GM12878 (cell line): ENCODE data around the gene ABCA4. TPM values are rescaled to one million over a fixed set of nuclear protein-coding genes. Genes with fewer than 3 reads are reported as not detected.

Experiments used
- ATAC-seq: fragments of 200-7000 bp; cut with Tn5 transposase; 3 replicates; pipeline ENCODE4 v1.9.1; 2020; ENCODE audit warnings: mild to moderate bottlenecking, moderate library complexity
- BruUV-seq: library from RNA; stranded (reverse); fragments of 400-500 nt; replicated peaks from 2 replicates; lab custom pipeline; 2021; lab: Mats Ljungman, UMichigan
- CTCF ChIA-PET: fragments of 300-600 bp; sonication (Branson Sonifier 250); formaldehyde crosslinking; extraction: SDS; loops from one replicate; lab custom pipeline; 2021; ENCODE audit warnings: inconsistent platforms; lab: Yijun Ruan, JAX
- POLR2A ChIA-PET: fragments of 350-600 bp; formaldehyde crosslinking; extraction: SDS; loops from one replicate; lab custom pipeline; 2021; ENCODE audit warnings: inconsistent platforms; lab: Charles Lee
- RAD21 ChIA-PET: fragments of 300-600 bp; sonication (Branson Sonifier 250); formaldehyde crosslinking; loops from one replicate; lab custom pipeline; 2023; ENCODE audit warnings: antibody characterized with exemption; ENCODE audit not compliant: unreplicated experiment; lab: Charles Lee
- SMC1A ChIA-PET: fragments of 300-600 bp; sonication (Branson Sonifier 250); formaldehyde crosslinking; loops from one replicate; lab custom pipeline; 2023; ENCODE audit not compliant: unreplicated experiment, uncharacterized antibody; lab: Charles Lee
- DNase-seq: peaks from one replicate; pipeline ENCODE4 v3.0.0-alpha.2; 2011; ENCODE audit warnings: low read depth, low spot score
- FAIRE-seq: peaks from 3 replicates; lab custom pipeline; 2011; peaks lifted over from hg19 to GRCh38; lab: Jason Lieb, UNC
- H2AFZ ChIP-seq: 2 replicates; pipeline ENCODE4 v1.6.0; 2011; ENCODE audit warnings: low read depth, low read length, control low read depth; ENCODE audit not compliant: control insufficient read depth
- H3K27ac ChIP-seq: 2 replicates; pipeline ENCODE4 v1.5.1; 2011; ENCODE audit warnings: control low read depth; ENCODE audit not compliant: control insufficient read depth, insufficient read depth
- H3K27me3 ChIP-seq, 2 experiments: replicated peaks in 1 of 2; 2 replicates each; pipeline versions ENCODE4 v1.6.0 to v1.6.1; 2011; ENCODE audit warnings: low read length in 1 of 2; ENCODE audit not compliant: control insufficient read depth in 2 of 2, insufficient read depth in 2 of 2
- H3K36me3 ChIP-seq, 2 experiments: 2 replicates each; pipeline ENCODE4 v1.5.1; 2011; ENCODE audit warnings: low read length in 1 of 2; ENCODE audit not compliant: control insufficient read depth in 2 of 2, insufficient read depth in 2 of 2
- H3K4me1 ChIP-seq: 2 replicates; pipeline ENCODE4 v1.6.1; 2011; ENCODE audit warnings: mild to moderate bottlenecking, low read length, moderate library complexity, mixed read lengths; ENCODE audit not compliant: control insufficient read depth, insufficient read depth
- H3K4me2 ChIP-seq: 2 replicates; pipeline ENCODE4 v1.6.0; 2011; ENCODE audit warnings: control low read depth; ENCODE audit not compliant: control insufficient read depth, insufficient read depth
- H3K4me3 ChIP-seq: fragments of 200-600 bp; sonication (generic); 2 replicates; pipeline ENCODE4 v1.5.1; 2016
- H3K79me2 ChIP-seq: 2 replicates; pipeline ENCODE4 v1.6.0; 2011; ENCODE audit warnings: low read length; ENCODE audit not compliant: control insufficient read depth, insufficient read depth
- H3K9ac ChIP-seq: 2 replicates; pipeline ENCODE4 v1.8.0; 2011; ENCODE audit warnings: low read length, control low read depth, mixed read lengths; ENCODE audit not compliant: control insufficient read depth, insufficient read depth
- H3K9me3 ChIP-seq: replicated peaks from 3 replicates; pipeline ENCODE4 v1.5.1; 2011; ENCODE audit warnings: mild to moderate bottlenecking, low read length; ENCODE audit not compliant: control insufficient read depth, insufficient read depth
- H4K20me1 ChIP-seq: 2 replicates; pipeline ENCODE4 v1.6.0; 2011; ENCODE audit not compliant: control insufficient read depth, insufficient read depth
- POLR2AphosphoS5 ChIP-seq: IDR thresholded peaks from 2 replicates; pipeline ENCODE4 v1.6.1; 2011; ENCODE audit warnings: mild to moderate bottlenecking, low read length, inconsistent platforms
- RB1 ChIP-seq: fragments of 450-650 bp; formaldehyde crosslinking; IDR thresholded peaks from 2 replicates; pipeline ENCODE4 v1.6.1; 2017; ENCODE audit warnings: mild to moderate bottlenecking, borderline replicate concordance
- TCF3 ChIP-seq: IDR thresholded peaks from 2 replicates; pipeline ENCODE4 v1.6.1; 2012; ENCODE audit warnings: low read depth, mild to moderate bottlenecking, low read length, borderline replicate concordance; ENCODE audit not compliant: insufficient read depth
- WGBS: methylation state at CpG from one replicate; pipeline ENCODE4 v1.1.6; 2016; ENCODE audit warnings: low lambda C conversion rate; ENCODE audit not compliant: insufficient replicate concordance, insufficient coverage; ENCODE audit errors: missing lambda C conversion rate; 5-methylcytosine and 5-hydroxymethylcytosine counted together
- in situ Hi-C: fragments of 300-500 bp; cut with MboI; formaldehyde crosslinking; loops from 9 replicates; pipeline ENCODE4 v1.14.3; 2018; ENCODE audit warnings: mixed read lengths
- intact Hi-C: fragments of 100-400 bp; cut with micrococcal nuclease; formaldehyde crosslinking; loops from one replicate; pipeline ENCODE4 v1.14.2; 2022; ENCODE audit not compliant: unreplicated experiment
- polyA plus RNA-seq, 11 experiments: library from polyadenylated mRNA; depleted of rRNA in 4 of 11; unstranded in 6 of 11; stranded (reverse) in 5 of 11; fragments of >200 nt; fragmentation: Nextera tagmentation in 4 of 11; fragmentation: Illumina TruSeq in 1 of 11; extraction: Ambion mirVana in 4 of 11; extraction: Trizol in 1 of 11; gene quantifications; 1 replicate in 1 of 11; 2 replicates in 10 of 11; pipeline versions ENCODE4 v1.2.1 to v1.2.3, GENCODE V29; 2011 to 2016; ENCODE audit warnings: inconsistent platforms in 2 of 11, missing spikeins in 2 of 11, low read depth in 1 of 11
- total RNA-seq, 4 experiments: library from RNA; depleted of rRNA in 3 of 4; stranded (reverse); fragments of >200 nt in 3 of 4; fragmentation: Illumina TruSeq in 1 of 4; extraction: Trizol in 1 of 4; gene quantifications; 2 replicates each; pipeline versions ENCODE4 v1.2.1 to v1.2.3, GENCODE V29; 2013 to 2021
- TF ChIP-seq, protein P1 (sequence below): fragments of 150-350 bp; IDR thresholded peaks from 2 replicates; pipeline ENCODE4 v1.6.1; 2016; ENCODE audit warnings: low read depth, low read length

The ABCA4 gene
- total and polyA plus RNA-seq, 10 of the 15 experiments (the other 5 are each of a cell fraction or from before 2014, with no cell fraction given), result 0.03 to 0.28 (median 0.11) TPM; not detected in 3

DNA sequence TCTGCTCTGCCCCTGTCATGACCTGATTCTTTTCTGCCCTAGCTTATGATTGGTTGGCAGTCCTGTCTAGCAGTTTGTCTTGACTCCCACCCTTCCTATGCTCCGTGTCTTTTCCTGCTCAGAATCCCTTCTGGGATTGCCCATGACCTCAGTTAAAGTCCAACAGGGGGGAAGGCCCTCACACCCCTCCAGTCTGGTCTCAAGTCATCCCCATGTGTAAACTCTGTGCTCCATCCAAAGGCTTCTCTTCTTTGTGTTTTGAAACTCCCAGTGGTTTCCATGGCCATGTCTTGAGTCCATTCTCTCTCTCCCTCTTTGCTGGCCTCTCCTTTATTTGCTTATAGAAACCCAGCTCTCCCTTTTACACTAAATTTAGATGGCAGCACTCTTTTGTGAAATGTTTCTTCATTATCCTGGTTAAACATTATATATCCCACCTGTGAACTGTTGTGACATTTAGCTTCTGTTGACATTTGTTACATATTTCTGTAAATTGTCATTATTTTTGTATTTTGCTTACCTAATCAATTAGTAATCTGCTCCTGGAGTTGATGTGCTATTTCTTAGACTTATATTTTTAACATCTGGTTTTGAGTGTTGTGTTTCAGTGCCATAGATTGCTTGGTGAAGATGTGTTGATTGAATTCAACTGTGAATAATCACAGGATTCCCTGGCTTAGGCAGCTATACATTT, 162.8 kb downstream of the ABCA4 start:
- WGBS, result 0% methylated on average over 1 of the region's 1 CpG
- no peak overlapping the region for H3K27ac ChIP-seq
- H4K20me1 ChIP-seq, result no peaks in the 10 kb centered on the region
- intact Hi-C loops, result no loop called here
- H2AFZ ChIP-seq, result no peak overlapping the region
- no peaks in the 10 kb centered on the region for H3K4me1 ChIP-seq
- RAD21 ChIA-PET, result no interaction called here
- BruUV-seq, result no TSS peak
- no peak overlapping the region for H3K4me3 ChIP-seq
- H3K4me2 ChIP-seq, result no peak overlapping the region
- POLR2A ChIA-PET, result interaction anchor here (0.7 kb wide), 1 partner anchor 22 kb away, joined by 5 read pairs; no protein-coding TSS in a partner anchor
- no peak for DNase-seq
- TF ChIP-seq POLR2AphosphoS5, result no peak
- TF ChIP-seq RB1, result no peak
- TF ChIP-seq, protein P1, sequence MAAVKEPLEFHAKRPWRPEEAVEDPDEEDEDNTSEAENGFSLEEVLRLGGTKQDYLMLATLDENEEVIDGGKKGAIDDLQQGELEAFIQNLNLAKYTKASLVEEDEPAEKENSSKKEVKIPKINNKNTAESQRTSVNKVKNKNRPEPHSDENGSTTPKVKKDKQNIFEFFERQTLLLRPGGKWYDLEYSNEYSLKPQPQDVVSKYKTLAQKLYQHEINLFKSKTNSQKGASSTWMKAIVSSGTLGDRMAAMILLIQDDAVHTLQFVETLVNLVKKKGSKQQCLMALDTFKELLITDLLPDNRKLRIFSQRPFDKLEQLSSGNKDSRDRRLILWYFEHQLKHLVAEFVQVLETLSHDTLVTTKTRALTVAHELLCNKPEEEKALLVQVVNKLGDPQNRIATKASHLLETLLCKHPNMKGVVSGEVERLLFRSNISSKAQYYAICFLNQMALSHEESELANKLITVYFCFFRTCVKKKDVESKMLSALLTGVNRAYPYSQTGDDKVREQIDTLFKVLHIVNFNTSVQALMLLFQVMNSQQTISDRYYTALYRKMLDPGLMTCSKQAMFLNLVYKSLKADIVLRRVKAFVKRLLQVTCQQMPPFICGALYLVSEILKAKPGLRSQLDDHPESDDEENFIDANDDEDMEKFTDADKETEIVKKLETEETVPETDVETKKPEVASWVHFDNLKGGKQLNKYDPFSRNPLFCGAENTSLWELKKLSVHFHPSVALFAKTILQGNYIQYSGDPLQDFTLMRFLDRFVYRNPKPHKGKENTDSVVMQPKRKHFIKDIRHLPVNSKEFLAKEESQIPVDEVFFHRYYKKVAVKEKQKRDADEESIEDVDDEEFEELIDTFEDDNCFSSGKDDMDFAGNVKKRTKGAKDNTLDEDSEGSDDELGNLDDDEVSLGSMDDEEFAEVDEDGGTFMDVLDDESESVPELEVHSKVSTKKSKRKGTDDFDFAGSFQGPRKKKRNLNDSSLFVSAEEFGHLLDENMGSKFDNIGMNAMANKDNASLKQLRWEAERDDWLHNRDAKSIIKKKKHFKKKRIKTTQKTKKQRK, result no peak
- TF ChIP-seq TCF3, result no peak
- TF ChIP-seq, all 136 proteins: peak for 0
- Histone ChIP-seq H3K36me3 (no peaks in the 10 kb centered on the region), H3K79me2 (no peaks in the 10 kb centered on the region), H3K27me3 (no peaks in the 10 kb centered on the region), H3K9me3 (peaks cover 5% of the 10 kb centered on the region; the same call in 2 of the 3 replicates), H3K9ac (no peak overlapping the region)
- FAIRE-seq, result no peak
- in situ Hi-C loops, result no loop called here
- SMC1A ChIA-PET, result no interaction called here
- ATAC-seq, result no peak
- CTCF ChIA-PET, result no interaction called here
